Breast epithelium (tissue), 4 donors: Measurements from ENCODE around the gene ALMS1. TPM values are rescaled to one million over a fixed set of nuclear protein-coding genes. Genes with fewer than 3 reads are reported as not detected.
A peak's percentile ranks its signal among the peaks of the same experiment; 100 is the strongest.
"Not testable (repeated sequence)": the region's sequence is repeated elsewhere in the genome, so short reads cannot be mapped to it uniquely, and the experiment has no call there.

Source experiments
- DNase-seq, 2 donors: peaks; one replicate each; pipeline ENCODE4 v3.0.0-alpha.2; 2019; ENCODE audit warnings: low spot score in 2 of 2
- H3K27ac ChIP-seq, 2 donors: fragments of 200-600 bp; sonication (generic) in 1 of 2; one replicate each; pipeline ENCODE4 v1.5.1; 2016 to 2019; ENCODE audit warnings: mild to moderate bottlenecking in 1 of 2
- H3K27me3 ChIP-seq, 2 donors: fragments of 200-600 bp; sonication (generic) in 1 of 2; one replicate each; pipeline versions ENCODE4 v1.5.1 to v1.6.0; 2017 to 2019; ENCODE audit warnings: control low read depth in 1 of 2, mild to moderate bottlenecking in 1 of 2
- H3K36me3 ChIP-seq: fragments of 200-600 bp; one replicate; pipeline ENCODE4 v1.5.1; 2019
- H3K4me1 ChIP-seq, 2 donors: fragments of 200-600 bp; sonication (generic); one replicate each; pipeline ENCODE4 v1.5.1; 2016 to 2019; ENCODE audit warnings: control low read depth in 1 of 2
- H3K4me3 ChIP-seq, 3 donors: fragments of 200-600 bp; sonication (generic); 1 replicate in 2 of 3; 2 replicates in 1 of 3; pipeline ENCODE4 v1.5.1; 2016 to 2019; ENCODE audit warnings: mild to moderate bottlenecking in 3 of 3, moderate library complexity in 2 of 3
- H3K9me3 ChIP-seq, 2 donors: fragments of 200-600 bp; sonication (generic) in 1 of 2; one replicate each; pipeline ENCODE4 v1.5.1; 2016 to 2019; ENCODE audit warnings: control low read depth in 1 of 2
- POLR2A ChIP-seq: fragments of 450-650 bp; IDR thresholded peaks from one replicate; pipeline ENCODE4 v1.6.1; 2016; ENCODE audit warnings: antibody characterized with exemption, mild to moderate bottlenecking, moderate library complexity
- POLR2AphosphoS5 ChIP-seq, 3 donors: sonication (generic); formaldehyde crosslinking; IDR thresholded peaks; one replicate each; pipeline ENCODE4 v1.6.1; 2017; ENCODE audit warnings: antibody characterized with exemption in 3 of 3
- intact Hi-C: fragments of 100-400 bp; cut with DNase I; formaldehyde crosslinking; loops from one replicate; pipeline ENCODE4 v1.15.1; 2023; ENCODE audit warnings: low total_unique reads
- total RNA-seq, 3 donors: library from RNA; depleted of rRNA; stranded (reverse); fragments of >200 nt; gene quantifications; one replicate each; pipeline ENCODE4 v1.1.0, GENCODE V29; 2016
- TF ChIP-seq, protein P1 (sequence below), 3 donors: fragments of 450-650 bp; IDR thresholded peaks; one replicate each; pipeline ENCODE4 v1.5.1; 2016 to 2017; ENCODE audit warnings: antibody characterized with exemption in 3 of 3, mild to moderate bottlenecking in 3 of 3, moderate library complexity in 3 of 3

The ALMS1 gene
- total RNA-seq, 3 donors from 2014 or later = 38.7 to 53.1 (median 40.6) TPM

GRCh38 chr2:73630662-73631266 lies 245.1 kb downstream of the ALMS1 start:
- DNase-seq, H3K27ac ChIP-seq, H3K36me3 ChIP-seq, intact Hi-C loops, H3K4me1 ChIP-seq, H3K9me3 ChIP-seq, H3K27me3 ChIP-seq, H3K4me3 ChIP-seq: not testable (repeated sequence)

DNA sequence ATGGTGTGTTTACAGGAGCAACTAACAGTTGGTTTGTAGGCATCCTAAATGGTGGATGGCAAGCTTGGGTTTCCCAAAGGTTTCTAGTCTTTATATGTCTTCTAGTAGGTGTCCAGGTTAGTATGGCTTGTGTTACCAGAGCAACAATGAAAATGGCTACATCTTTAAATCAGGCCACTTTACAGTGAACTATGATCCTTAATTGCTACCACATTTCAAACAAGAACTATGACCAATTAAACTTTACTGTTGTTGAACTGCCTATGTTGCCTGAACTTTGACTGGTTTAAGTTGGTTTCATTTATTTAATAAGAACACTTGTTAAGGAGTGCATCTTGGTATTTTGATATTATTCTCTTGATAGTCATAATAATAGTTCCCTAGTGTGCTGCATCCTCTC lies 251.3 kb downstream of the ALMS1 start:
- DNase-seq, H3K27me3 ChIP-seq, H3K36me3 ChIP-seq, H3K4me3 ChIP-seq, intact Hi-C loops, H3K4me1 ChIP-seq, H3K27ac ChIP-seq, H3K9me3 ChIP-seq: not testable (repeated sequence)

GRCh38 chr2:73638429-73638828 lies 252.8 kb downstream of the ALMS1 start:
- H3K27ac ChIP-seq = no peak overlapping the region
- no peak overlapping the region for H3K4me3 ChIP-seq
- DNase-seq = no peak
- no peaks in the 10 kb centered on the region for H3K9me3 ChIP-seq
- TF ChIP-seq POLR2AphosphoS5 (IDR thresholded peaks at IDR 0.05) (no peak), POLR2A (no peak)
- TF ChIP-seq, protein P1, sequence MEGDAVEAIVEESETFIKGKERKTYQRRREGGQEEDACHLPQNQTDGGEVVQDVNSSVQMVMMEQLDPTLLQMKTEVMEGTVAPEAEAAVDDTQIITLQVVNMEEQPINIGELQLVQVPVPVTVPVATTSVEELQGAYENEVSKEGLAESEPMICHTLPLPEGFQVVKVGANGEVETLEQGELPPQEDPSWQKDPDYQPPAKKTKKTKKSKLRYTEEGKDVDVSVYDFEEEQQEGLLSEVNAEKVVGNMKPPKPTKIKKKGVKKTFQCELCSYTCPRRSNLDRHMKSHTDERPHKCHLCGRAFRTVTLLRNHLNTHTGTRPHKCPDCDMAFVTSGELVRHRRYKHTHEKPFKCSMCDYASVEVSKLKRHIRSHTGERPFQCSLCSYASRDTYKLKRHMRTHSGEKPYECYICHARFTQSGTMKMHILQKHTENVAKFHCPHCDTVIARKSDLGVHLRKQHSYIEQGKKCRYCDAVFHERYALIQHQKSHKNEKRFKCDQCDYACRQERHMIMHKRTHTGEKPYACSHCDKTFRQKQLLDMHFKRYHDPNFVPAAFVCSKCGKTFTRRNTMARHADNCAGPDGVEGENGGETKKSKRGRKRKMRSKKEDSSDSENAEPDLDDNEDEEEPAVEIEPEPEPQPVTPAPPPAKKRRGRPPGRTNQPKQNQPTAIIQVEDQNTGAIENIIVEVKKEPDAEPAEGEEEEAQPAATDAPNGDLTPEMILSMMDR (IDR thresholded peaks at IDR 0.05) = no peak
- no peaks in the 10 kb centered on the region for H3K27me3 ChIP-seq
- no peaks in the 10 kb centered on the region for H3K36me3 ChIP-seq
- no peaks in the 10 kb centered on the region for H3K4me1 ChIP-seq
- intact Hi-C loops = no loop called here

GRCh38 chr2:73640511-73640911 lies 254.9 kb downstream of the ALMS1 start:
- TF ChIP-seq, protein P1 (IDR thresholded peaks at IDR 0.05) = no peak
- TF ChIP-seq POLR2AphosphoS5 (IDR thresholded peaks at IDR 0.05) = no peak
- TF ChIP-seq POLR2A = no peak
- H3K4me1 ChIP-seq = no peaks in the 10 kb centered on the region
- H3K36me3 ChIP-seq = no peaks in the 10 kb centered on the region
- intact Hi-C loops = no loop called here
- DNase-seq = no peak
- no peak overlapping the region for H3K27ac ChIP-seq
- no peak overlapping the region for H3K4me3 ChIP-seq
- H3K27me3 ChIP-seq = no peaks in the 10 kb centered on the region
- H3K9me3 ChIP-seq = no peaks in the 10 kb centered on the region

DNA sequence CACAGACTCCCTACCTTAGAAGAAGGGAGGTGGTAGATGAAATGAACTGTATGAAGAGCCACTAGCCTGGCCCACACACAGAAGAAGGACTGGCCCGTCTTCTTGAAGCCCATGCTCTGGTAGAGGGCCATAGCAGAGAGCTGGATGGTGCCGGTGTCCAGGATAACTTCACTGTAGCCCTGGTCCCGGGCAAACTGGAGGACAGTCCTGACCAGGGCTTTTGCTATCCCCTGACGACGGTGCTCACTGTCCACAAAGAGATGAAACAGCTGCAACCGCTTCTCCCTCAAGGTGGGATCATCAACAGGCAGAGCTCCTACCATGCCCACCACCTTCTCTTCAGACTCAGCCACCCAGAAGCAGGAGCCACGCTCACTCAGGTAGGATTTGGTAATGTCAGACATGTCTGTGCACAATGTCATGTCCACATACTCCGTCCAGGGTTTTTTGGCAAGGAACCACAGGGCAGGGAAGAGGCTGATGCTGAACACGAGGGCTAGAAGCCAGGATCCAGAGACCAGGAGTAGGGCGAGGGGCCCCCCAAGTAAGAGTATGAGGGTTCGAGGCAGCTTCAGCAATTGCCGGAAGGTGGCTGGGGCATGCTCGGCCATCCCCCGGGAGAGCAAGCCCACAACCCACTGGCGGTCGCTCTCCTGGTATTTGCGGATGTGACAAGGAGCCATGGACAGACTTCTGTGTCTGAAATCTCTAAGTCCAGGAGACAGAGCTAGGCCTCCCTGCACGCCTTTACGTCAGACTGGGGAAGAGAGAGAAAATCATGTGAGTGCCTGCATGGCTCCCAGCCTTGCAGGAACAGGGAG lies 255.5 kb downstream of the ALMS1 start:
- H3K4me1 ChIP-seq = no peaks in the 10 kb centered on the region
- no peaks in the 10 kb centered on the region for H3K27me3 ChIP-seq
- DNase-seq = no peak
- H3K36me3 ChIP-seq = no peaks in the 10 kb centered on the region
- H3K4me3 ChIP-seq = no peak overlapping the region
- H3K9me3 ChIP-seq = no peaks in the 10 kb centered on the region
- TF ChIP-seq POLR2A (no peak), POLR2AphosphoS5 (IDR thresholded peaks at IDR 0.05) (no peak)
- TF ChIP-seq, protein P1 (IDR thresholded peaks at IDR 0.05) = no peak
- intact Hi-C loops = no loop called here
- H3K27ac ChIP-seq = peak overlapping the region in 1 of 2 donors; percentile 12

- Histone ChIP-seq H3K9me3 (no peaks in the 10 kb centered on the region), H3K36me3 (no peaks in the 10 kb centered on the region), H3K27me3 (no peaks in the 10 kb centered on the region), H3K27ac (no peak overlapping the region), H3K4me3 (no peak overlapping the region), H3K4me1 (no peaks in the 10 kb centered on the region)
- intact Hi-C loops = no loop called here
- DNase-seq = no peak
- TF ChIP-seq, protein P1 (IDR thresholded peaks at IDR 0.05) = no peak
- TF ChIP-seq POLR2A (no peak), POLR2AphosphoS5 (IDR thresholded peaks at IDR 0.05) (no peak)
These were observed 256.1 kb downstream of the ALMS1 start for GRCh38 chr2:73641767-73642062.
